Skeletal muscle satellite cell (primary cell): Measurements from ENCODE around the gene FRS2. TPM values are rescaled to one million over a fixed set of nuclear protein-coding genes. Genes with fewer than 3 reads are reported as not detected.
A peak's percentile ranks its signal among the peaks of the same experiment; 100 is the strongest.

Experiments used
- H3K27me3 ChIP-seq: 2 replicates; pipeline ENCODE4 v1.7.0; 2013; ENCODE audit warnings: low read length; ENCODE audit not compliant: control insufficient read depth, insufficient read depth
- H3K36me3 ChIP-seq: 2 replicates; pipeline ENCODE4 v1.7.0; 2013; ENCODE audit warnings: mild to moderate bottlenecking, control low read depth, low read length; ENCODE audit not compliant: insufficient read depth
- H3K4me1 ChIP-seq: 2 replicates; pipeline ENCODE4 v1.7.0; 2013; ENCODE audit warnings: low read length; ENCODE audit not compliant: control insufficient read depth, insufficient read depth
- H3K4me2 ChIP-seq: 2 replicates; pipeline ENCODE4 v1.7.0; 2013; ENCODE audit warnings: mild to moderate bottlenecking, low read length
- H3K4me3 ChIP-seq: 2 replicates; pipeline ENCODE4 v1.7.0; 2013; ENCODE audit warnings: low read length
- H3K9ac ChIP-seq: 2 replicates; pipeline ENCODE4 v1.7.0; 2013; ENCODE audit warnings: mild to moderate bottlenecking, low read depth, low read length, moderate library complexity
- H3K9me3 ChIP-seq: replicated peaks from 2 replicates; pipeline ENCODE4 v1.7.0; 2013; ENCODE audit warnings: mild to moderate bottlenecking, control low read depth, low read length
- total RNA-seq: library from RNA; depleted of rRNA; stranded (reverse); fragments of >200 nt; gene quantifications from 2 replicates; pipeline ENCODE4 v1.2.3, GENCODE V29; 2012; rRNA removed

The FRS2 gene
- 20.1 and 22.3 TPM in 2 replicates for total RNA-seq

GRCh38 chr12:69470189-69471075, at the start of gene FRS2:
Gene FRS2 (plus strand): TSS chr12:69470388. CDS start chr12:69569031, 98,643 bp downstream.
- peak within 1 kb of the TSS; percentile 98 for H3K9ac ChIP-seq
- no peaks in the 10 kb centered on the region for H3K9me3 ChIP-seq
- H3K4me2 ChIP-seq, result peak within 1 kb of the TSS; percentile 93
- H3K36me3 ChIP-seq, result no peaks in the 10 kb centered on the region
- H3K4me1 ChIP-seq, result peaks cover 44% of the 10 kb centered on the region
- H3K4me3 ChIP-seq, result peak within 1 kb of the TSS; percentile 82
- H3K27me3 ChIP-seq, result no peaks in the 10 kb centered on the region

GRCh38 chr12:69421548-69421947, 48.6 kb upstream of the FRS2 start:
- Histone ChIP-seq H3K4me3 (no peak overlapping the region), H3K9me3 (no peaks in the 10 kb centered on the region), H3K4me1 (peaks cover under 1% of the 10 kb centered on the region), H3K27me3 (no peaks in the 10 kb centered on the region), H3K36me3 (no peaks in the 10 kb centered on the region), H3K9ac (no peak overlapping the region), H3K4me2 (no peak overlapping the region)

GRCh38 chr12:69423037-69423905, 46.9 kb upstream of the FRS2 start:
- H3K36me3 ChIP-seq, result no peaks in the 10 kb centered on the region
- no peak overlapping the region for H3K4me3 ChIP-seq
- no peaks in the 10 kb centered on the region for H3K27me3 ChIP-seq
- no peak overlapping the region for H3K9ac ChIP-seq
- no peaks in the 10 kb centered on the region for H3K9me3 ChIP-seq
- H3K4me1 ChIP-seq, result no peaks in the 10 kb centered on the region
- H3K4me2 ChIP-seq, result no peak overlapping the region

- H3K9me3 ChIP-seq, result no peaks in the 10 kb centered on the region
- H3K4me3 ChIP-seq, result no peak overlapping the region
- H3K9ac ChIP-seq, result no peak overlapping the region
- no peaks in the 10 kb centered on the region for H3K4me1 ChIP-seq
- H3K27me3 ChIP-seq, result no peaks in the 10 kb centered on the region
- H3K36me3 ChIP-seq, result no peaks in the 10 kb centered on the region
- no peak overlapping the region for H3K4me2 ChIP-seq
Measured at GRCh38 chr12:69425417-69425816, 44.8 kb upstream of the FRS2 start.

GRCh38 chr12:69428351-69429073, 41.7 kb upstream of the FRS2 start:
- H3K9me3 ChIP-seq, result no peaks in the 10 kb centered on the region
- H3K27me3 ChIP-seq, result no peaks in the 10 kb centered on the region
- H3K4me3 ChIP-seq, result no peak overlapping the region
- H3K4me2 ChIP-seq, result no peak overlapping the region
- no peak overlapping the region for H3K9ac ChIP-seq
- no peaks in the 10 kb centered on the region for H3K36me3 ChIP-seq
- H3K4me1 ChIP-seq, result no peaks in the 10 kb centered on the region

GRCh38 chr12:69430942-69431590, 39.1 kb upstream of the FRS2 start:
- Histone ChIP-seq H3K4me1 (peaks cover 7% of the 10 kb centered on the region), H3K27me3 (no peaks in the 10 kb centered on the region), H3K4me3 (no peak overlapping the region), H3K9me3 (no peaks in the 10 kb centered on the region), H3K36me3 (no peaks in the 10 kb centered on the region), H3K9ac (no peak overlapping the region), H3K4me2 (no peak overlapping the region)

- Histone ChIP-seq H3K27me3 (no peaks in the 10 kb centered on the region), H3K9ac (no peak overlapping the region), H3K4me2 (no peak overlapping the region), H3K36me3 (no peaks in the 10 kb centered on the region), H3K9me3 (no peaks in the 10 kb centered on the region), H3K4me1 (peaks cover 8% of the 10 kb centered on the region), H3K4me3 (no peak overlapping the region)
Measured at GRCh38 chr12:69431591-69432222, 38.5 kb upstream of the FRS2 start.

GRCh38 chr12:69433653-69434052, 36.5 kb upstream of the FRS2 start:
- Histone ChIP-seq H3K4me3 (no peak overlapping the region), H3K4me1 (peaks cover 8% of the 10 kb centered on the region), H3K27me3 (no peaks in the 10 kb centered on the region), H3K9ac (no peak overlapping the region), H3K4me2 (no peak overlapping the region), H3K9me3 (no peaks in the 10 kb centered on the region), H3K36me3 (no peaks in the 10 kb centered on the region)

GRCh38 chr12:69435644-69436043, 34.5 kb upstream of the FRS2 start:
- no peak overlapping the region for H3K4me3 ChIP-seq
- H3K9ac ChIP-seq, result no peak overlapping the region
- H3K9me3 ChIP-seq, result no peaks in the 10 kb centered on the region
- no peaks in the 10 kb centered on the region for H3K36me3 ChIP-seq
- H3K4me1 ChIP-seq, result peaks cover 8% of the 10 kb centered on the region
- no peaks in the 10 kb centered on the region for H3K27me3 ChIP-seq
- no peak overlapping the region for H3K4me2 ChIP-seq

- Histone ChIP-seq H3K36me3 (no peaks in the 10 kb centered on the region), H3K4me3 (no peak overlapping the region), H3K9ac (no peak overlapping the region), H3K27me3 (no peaks in the 10 kb centered on the region), H3K4me1 (peaks cover 8% of the 10 kb centered on the region), H3K9me3 (no peaks in the 10 kb centered on the region), H3K4me2 (no peak overlapping the region)
Measured at GRCh38 chr12:69437073-69437472, 33.1 kb upstream of the FRS2 start.
